Measurements from ENCODE around the gene RNF187. TPM values are rescaled to one million over a fixed set of nuclear protein-coding genes. Genes with fewer than 3 reads are reported as not detected.

Gene RNF187
- total RNA-seq, 4 donors from 2014 or later: 22.5 to 62.6 (median 61.0) TPM

GRCh38 chr1:228462560-228462959 is 24.6 kb upstream of the RNF187 start:
- 84% methylated on average over 5 of the region's 5 CpGs for WGBS
- H3K27me3 ChIP-seq: peaks cover 0 to 99% (median 55%) of the 10 kb centered on the region in 4 donors
- TF ChIP-seq POLR2AphosphoS5 (IDR thresholded peaks at IDR 0.05) (no peak), CTCF (IDR thresholded peaks at IDR 0.05) (no peak), EP300 (IDR thresholded peaks at IDR 0.05) (no peak), POLR2A (IDR thresholded peaks at IDR 0.05; ENCODE audit: low read depth) (no peak)

GRCh38 chr1:228463009-228463558 is 24.1 kb upstream of the RNF187 start:
- Histone ChIP-seq H3K27me3 (peaks cover 0 to 100% (median 53%) of the 10 kb centered on the region in 4 donors), H3K4me3 (no peak overlapping the region), H3K36me3 (no peaks in the 10 kb centered on the region), H3K9me3 (no peaks in the 10 kb centered on the region), H3K27ac (replicated peaks in 1 of 4) (no peak overlapping the region), H3K4me1 (peaks cover 32 to 35% (median 34%) of the 10 kb centered on the region in 4 donors)
- WGBS: 60% methylated on average over 7 of the region's 7 CpGs
- intact Hi-C loops (cut with DNase I): no loop called here
- TF ChIP-seq EP300 (IDR thresholded peaks at IDR 0.05) (no peak), POLR2A (IDR thresholded peaks at IDR 0.05; ENCODE audit: low read depth) (no peak), CTCF (IDR thresholded peaks at IDR 0.05) (no peak), POLR2AphosphoS5 (IDR thresholded peaks at IDR 0.05) (no peak)
- DNase-seq (ENCODE audit: extremely low spot score): no peak

More at GRCh38 chr1:228462560-228462959, 24.6 kb upstream of the RNF187 start:
- no peak for DNase-seq (ENCODE audit: extremely low spot score)
- Histone ChIP-seq H3K4me3 (no peak overlapping the region), H3K4me1 (peaks cover 32 to 40% (median 40%) of the 10 kb centered on the region in 4 donors), H3K9me3 (no peaks in the 10 kb centered on the region), H3K27ac (replicated peaks in 1 of 4) (no peak overlapping the region), H3K36me3 (no peaks in the 10 kb centered on the region)
- intact Hi-C loops (cut with DNase I): no loop called here

GRCh38 chr1:228463559-228464455 is 23.4 kb upstream of the RNF187 start:
- no peak for TF ChIP-seq POLR2A (IDR thresholded peaks at IDR 0.05; ENCODE audit: low read depth)
- TF ChIP-seq POLR2AphosphoS5 (IDR thresholded peaks at IDR 0.05): peak in 1 of 2 donors; percentile 17
- Histone ChIP-seq H3K27me3 (peaks cover 0 to 100% (median 50%) of the 10 kb centered on the region in 4 donors), H3K36me3 (no peaks in the 10 kb centered on the region), H3K4me3 (peak overlapping the region; percentile 21 to 48 (median 32)), H3K27ac (replicated peaks in 1 of 4) (no peak overlapping the region), H3K4me1 (peaks cover 27 to 28% (median 27%) of the 10 kb centered on the region in 4 donors), H3K9me3 (no peaks in the 10 kb centered on the region)
- 4% methylated on average over 29 of the region's 56 CpGs for WGBS
- no peak for DNase-seq (ENCODE audit: extremely low spot score)
- intact Hi-C loops (cut with DNase I): no loop called here

- peaks cover 0 to 100% (median 46%) of the 10 kb centered on the region in 4 donors for H3K27me3 ChIP-seq
- H3K9me3 ChIP-seq: no peaks in the 10 kb centered on the region
- no peak overlapping the region for H3K27ac ChIP-seq (replicated peaks in 1 of 4)
- intact Hi-C loops (cut with DNase I): no loop called here
- 3% methylated on average over 27 of the region's 33 CpGs for WGBS
- H3K4me3 ChIP-seq: peak overlapping the region; percentile 21 to 48 (median 32)
- H3K36me3 ChIP-seq: no peaks in the 10 kb centered on the region
- peak; percentile 94 for DNase-seq (ENCODE audit: extremely low spot score)
- H3K4me1 ChIP-seq: peaks cover 20% of the 10 kb centered on the region in 4 donors
- TF ChIP-seq EP300 (IDR thresholded peaks at IDR 0.05) (no peak), POLR2A (IDR thresholded peaks at IDR 0.05; ENCODE audit: low read depth) (no peak), POLR2AphosphoS5 (IDR thresholded peaks at IDR 0.05) (peak in 1 of 2 donors; percentile 25), CTCF (IDR thresholded peaks at IDR 0.05) (no peak)
Measured at GRCh38 chr1:228464487-228464983, 22.6 kb upstream of the RNF187 start.

- peak overlapping the region in 3 of 4 donors; percentile 21 to 48 (median 34) for H3K4me3 ChIP-seq
- intact Hi-C loops (cut with DNase I): no loop called here
- H3K9me3 ChIP-seq: no peaks in the 10 kb centered on the region
- TF ChIP-seq POLR2A (IDR thresholded peaks at IDR 0.05; ENCODE audit: low read depth) (no peak), CTCF (IDR thresholded peaks at IDR 0.05) (no peak), POLR2AphosphoS5 (IDR thresholded peaks at IDR 0.05) (no peak), EP300 (IDR thresholded peaks at IDR 0.05) (no peak)
- peaks cover 17 to 19% (median 18%) of the 10 kb centered on the region in 4 donors for H3K4me1 ChIP-seq
- peaks cover 0 to 100% (median 45%) of the 10 kb centered on the region in 4 donors for H3K27me3 ChIP-seq
- 11% methylated on average over 13 of the region's 13 CpGs for WGBS
- H3K36me3 ChIP-seq: no peaks in the 10 kb centered on the region
- DNase-seq (ENCODE audit: extremely low spot score): no peak
- no peak overlapping the region for H3K27ac ChIP-seq (replicated peaks in 1 of 4)
Measured at GRCh38 chr1:228465141-228465540, 22.0 kb upstream of the RNF187 start.

All from esophagus muscularis mucosa (tissue), 4 donors.